HG02885 (cell line): Measurements from ENCODE around the gene NPSR1.
"Not testable (repeated sequence)": the region's sequence is repeated elsewhere in the genome, so short reads cannot be mapped to it uniquely, and the experiment has no call there.

Experiments
- ATAC-seq: cut with Tn5 transposase; IDR thresholded peaks from one replicate; pipeline ENCODE4 v1.9.1; 2021; ENCODE audit warnings: mild to moderate bottlenecking; ENCODE audit not compliant: unreplicated experiment, poor library complexity

Gene NPSR1

DNA sequence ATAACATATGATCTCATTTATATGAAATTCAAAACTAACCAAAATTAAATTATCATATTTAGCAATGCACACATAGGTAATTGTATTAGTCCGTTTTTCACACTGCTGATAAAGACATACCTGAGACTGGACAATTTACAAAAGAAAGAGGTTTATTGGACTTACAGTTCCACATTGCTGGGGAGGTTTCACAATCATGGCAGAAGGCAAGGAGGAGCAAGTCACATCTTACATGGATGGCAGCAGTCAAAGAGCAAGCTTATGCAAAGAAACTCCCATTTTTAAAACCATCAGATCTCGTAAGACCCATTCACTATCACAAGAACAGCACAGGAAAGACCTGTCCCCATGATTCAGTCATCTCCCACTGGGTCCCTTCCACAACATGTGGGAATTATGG lies 200.4 kb downstream of the NPSR1 start:
- not testable (repeated sequence) for ATAC-seq

DNA sequence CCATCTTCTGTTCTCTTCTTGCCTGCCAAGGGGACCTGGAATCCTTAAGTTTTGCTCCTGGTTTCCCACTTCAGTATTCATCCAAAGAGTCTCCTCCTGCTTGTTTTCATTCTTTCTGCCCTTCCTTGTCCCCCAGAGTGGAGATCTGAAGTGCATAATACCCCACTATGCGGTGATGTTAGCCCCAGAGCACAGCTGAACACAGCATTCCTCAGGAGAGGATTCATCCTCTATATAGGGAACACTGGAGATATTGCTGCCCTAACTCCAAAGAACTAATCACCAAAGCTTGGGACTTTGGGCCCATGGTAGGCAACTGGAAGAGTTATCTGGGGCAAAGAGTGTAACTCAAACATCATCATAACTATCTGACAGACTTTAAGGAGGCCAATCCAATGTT lies 201.3 kb downstream of the NPSR1 start:
- ATAC-seq, result not testable (repeated sequence)

GRCh38 chr7:34866222-34866621 lies 208.2 kb downstream of the NPSR1 start:
- peak; percentile 65 for ATAC-seq

- ATAC-seq, result not testable (repeated sequence)
Observed at GRCh38 chr7:34867341-34867740, 209.3 kb downstream of the NPSR1 start.

GRCh38 chr7:34868602-34869001 lies 210.6 kb downstream of the NPSR1 start:
- not testable (repeated sequence) for ATAC-seq

- no peak for ATAC-seq
Observed at GRCh38 chr7:34869057-34869456, 211.0 kb downstream of the NPSR1 start.

- ATAC-seq, result not testable (repeated sequence)
Observed at GRCh38 chr7:34870041-34870440, 212.0 kb downstream of the NPSR1 start.

- not testable (repeated sequence) for ATAC-seq
Observed at GRCh38 chr7:34874329-34874728, 216.3 kb downstream of the NPSR1 start.

GRCh38 chr7:34875481-34875880 lies 217.5 kb downstream of the NPSR1 start:
- no peak for ATAC-seq

GRCh38 chr7:34878944-34879735 lies 221.1 kb downstream of the NPSR1 start:
- ATAC-seq, result not testable (repeated sequence)

DNA sequence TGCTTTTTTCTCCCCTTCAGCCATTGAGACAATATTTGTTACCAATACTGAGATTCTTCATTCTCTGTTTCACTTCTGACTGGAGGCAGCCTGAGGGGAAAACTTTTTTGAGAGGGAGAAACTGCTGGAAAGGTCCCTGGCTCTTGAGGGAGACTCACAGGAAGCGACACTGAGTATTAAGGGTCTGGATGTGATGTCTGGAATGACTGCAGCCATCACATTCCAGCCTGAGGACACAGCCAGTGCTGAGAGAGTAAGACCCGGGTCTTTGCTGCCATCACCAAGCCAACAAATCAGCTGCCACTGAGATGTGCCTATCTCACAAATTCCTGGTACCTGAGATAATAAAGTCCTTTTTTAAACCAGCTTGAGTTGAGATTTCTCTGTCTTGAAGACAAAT lies 221.9 kb downstream of the NPSR1 start:
- no peak for ATAC-seq

DNA sequence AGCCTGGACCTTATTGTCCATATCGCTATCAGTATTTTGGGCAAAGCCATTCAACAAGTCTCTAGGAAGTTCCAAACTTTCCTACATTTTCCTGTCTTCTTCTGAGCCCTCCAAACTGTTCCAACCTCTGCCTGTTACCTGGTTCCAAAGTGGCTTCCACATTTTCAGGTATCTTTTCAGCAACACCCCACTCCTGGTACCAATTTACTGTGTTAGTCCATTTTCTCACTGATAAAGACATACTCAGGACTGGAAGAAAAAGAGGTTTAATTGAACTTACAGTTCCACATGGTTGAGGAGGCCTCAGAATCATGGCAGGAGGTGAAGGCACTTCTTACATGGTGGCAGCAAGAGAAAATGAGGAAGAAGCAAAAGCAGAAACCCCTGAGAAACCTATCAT lies 225.8 kb downstream of the NPSR1 start:
- not testable (repeated sequence) for ATAC-seq

GRCh38 chr7:34886856-34887255 lies 228.8 kb downstream of the NPSR1 start:
- ATAC-seq, result no peak

GRCh38 chr7:34889951-34890350 lies 231.9 kb downstream of the NPSR1 start:
- ATAC-seq, result no peak

- ATAC-seq, result no peak
Observed at GRCh38 chr7:34895202-34895601, 237.2 kb downstream of the NPSR1 start.
